SKM-1 (cell line): ENCODE results near the gene FUNDC2.
"Not testable (repeated sequence)": the region's sequence is repeated elsewhere in the genome, so short reads cannot be mapped to it uniquely, and the experiment has no call there.

ENCODE experiments used
- DNase-seq: peaks from one replicate; lab custom pipeline; 2025; ENCODE audit not compliant: unreplicated experiment; lab: John Stamatoyannopoulos, UW

The FUNDC2 gene

GRCh38 chrX:155026727-155027508 is at the start of gene FUNDC2:
FUNDC2 (plus strand) TSS chrX:155026844; CDS start chrX:155026939, 95 bp downstream.
- DNase-seq: peak; percentile 55

GRCh38 chrX:154979629-154980028 is 47.0 kb upstream of the FUNDC2 start:
- peak; percentile 22 for DNase-seq

DNA sequence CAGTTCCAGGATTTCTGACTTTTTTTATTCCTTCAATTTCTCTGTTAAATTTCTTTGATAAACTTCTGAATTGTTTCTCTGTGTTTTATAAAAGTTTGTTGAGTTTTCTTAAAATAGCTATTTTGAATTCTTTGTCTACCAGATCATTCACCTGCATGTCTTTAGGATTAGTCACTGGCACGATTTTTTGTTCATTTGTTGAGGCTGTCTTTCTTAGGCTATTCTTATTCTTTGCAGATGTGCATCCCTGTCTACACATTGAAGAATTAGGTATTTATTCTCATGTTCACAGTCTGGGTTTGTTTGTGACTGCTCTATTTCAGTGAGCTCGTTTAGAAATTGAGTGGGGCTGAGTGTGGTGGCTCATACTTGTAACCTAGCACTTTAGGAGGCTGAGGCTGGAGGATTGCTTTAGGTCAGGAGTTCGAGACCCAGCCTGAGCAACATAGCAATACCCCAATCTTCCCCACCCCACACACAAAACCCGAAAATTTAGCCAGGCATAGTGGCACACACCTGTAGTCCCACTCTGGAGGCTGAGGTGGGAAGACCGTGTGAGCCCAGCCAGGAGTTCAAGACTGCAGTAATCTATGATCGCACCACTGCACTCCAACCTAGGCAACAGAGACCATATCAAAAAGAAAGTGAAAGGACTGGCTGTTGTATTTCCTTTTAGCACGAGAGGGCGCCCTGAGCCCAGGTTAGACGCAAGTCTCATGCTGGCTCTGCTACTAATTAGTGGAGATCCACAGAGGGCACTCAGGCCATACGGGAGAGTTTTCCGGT is 46.1 kb upstream of the FUNDC2 start:
- peak; percentile 4 for DNase-seq

GRCh38 chrX:154981116-154981411 is 45.6 kb upstream of the FUNDC2 start:
- no peak for DNase-seq

GRCh38 chrX:154986826-154987575 is 39.6 kb upstream of the FUNDC2 start:
- no peak for DNase-seq

- DNase-seq: no peak
Measured at GRCh38 chrX:154987940-154988339, 38.7 kb upstream of the FUNDC2 start.

GRCh38 chrX:154988719-154989118 is 37.9 kb upstream of the FUNDC2 start:
- DNase-seq: no peak

DNA sequence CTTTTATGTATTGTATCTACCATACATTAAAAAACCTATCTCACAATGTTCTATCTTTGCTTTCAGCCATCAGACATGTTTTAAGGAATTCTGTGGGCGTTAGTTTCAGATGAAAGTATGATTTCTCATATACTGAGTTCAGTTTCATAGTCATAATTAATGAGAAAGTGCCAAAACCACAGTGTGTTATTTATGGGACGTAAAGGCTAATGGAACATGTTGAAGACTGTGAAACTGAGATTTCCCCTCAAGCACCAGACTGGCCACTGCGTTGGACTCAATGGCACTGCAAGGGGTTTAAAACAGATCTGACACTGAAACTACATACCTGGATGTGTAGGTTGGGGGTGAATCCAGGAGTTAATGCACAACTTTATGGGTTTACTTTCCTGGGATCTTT is 36.1 kb upstream of the FUNDC2 start:
- DNase-seq: no peak

DNA sequence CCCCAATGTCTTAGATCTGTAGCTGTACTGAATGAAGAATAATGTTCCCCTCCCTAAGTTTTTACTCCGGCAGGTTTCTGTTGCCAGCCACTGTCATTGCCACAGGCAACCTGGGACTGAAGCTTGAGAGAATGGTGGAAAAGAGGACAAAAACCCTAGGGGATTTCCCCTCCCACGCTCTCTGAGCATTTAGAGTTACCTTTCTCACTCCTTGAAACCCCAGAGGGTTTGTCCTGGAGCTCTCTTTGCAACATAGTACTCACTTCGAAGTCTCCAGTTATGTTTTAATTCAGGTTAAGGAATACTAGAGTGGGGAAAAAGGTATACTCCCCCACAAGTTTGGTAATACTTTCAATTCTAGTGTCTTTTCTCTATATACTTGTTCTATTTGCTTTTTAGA is 35.6 kb upstream of the FUNDC2 start:
- DNase-seq: no peak

GRCh38 chrX:154991476-154991875 is 35.2 kb upstream of the FUNDC2 start:
- no peak for DNase-seq

GRCh38 chrX:154998204-154998880 is 28.3 kb upstream of the FUNDC2 start:
- no peak for DNase-seq

GRCh38 chrX:155000841-155001240 is 25.8 kb upstream of the FUNDC2 start:
- no peak for DNase-seq

GRCh38 chrX:155001873-155002272 is 24.8 kb upstream of the FUNDC2 start:
- DNase-seq: no peak

DNA sequence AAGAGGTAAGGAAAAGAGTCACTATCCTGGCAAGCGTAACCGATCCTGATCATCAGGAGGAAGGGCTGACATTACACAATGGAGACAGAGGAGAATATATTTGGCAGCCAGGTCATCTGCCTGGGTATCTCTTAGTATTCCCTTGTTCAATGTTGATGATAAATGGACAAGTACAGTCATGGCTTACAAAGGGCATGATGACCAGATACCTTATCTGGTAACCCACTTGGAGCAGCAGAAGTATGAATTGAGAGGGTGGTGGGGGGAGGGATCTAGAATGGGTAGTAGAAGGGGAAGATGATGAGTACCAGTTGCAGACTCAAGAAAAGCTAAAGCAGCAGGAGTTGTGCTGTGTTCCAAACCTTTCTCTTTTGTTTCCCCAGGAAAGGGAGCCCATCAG is 21.5 kb upstream of the FUNDC2 start:
- no peak for DNase-seq

GRCh38 chrX:155006379-155006778 is 20.3 kb upstream of the FUNDC2 start:
- DNase-seq: not testable (repeated sequence)

DNA sequence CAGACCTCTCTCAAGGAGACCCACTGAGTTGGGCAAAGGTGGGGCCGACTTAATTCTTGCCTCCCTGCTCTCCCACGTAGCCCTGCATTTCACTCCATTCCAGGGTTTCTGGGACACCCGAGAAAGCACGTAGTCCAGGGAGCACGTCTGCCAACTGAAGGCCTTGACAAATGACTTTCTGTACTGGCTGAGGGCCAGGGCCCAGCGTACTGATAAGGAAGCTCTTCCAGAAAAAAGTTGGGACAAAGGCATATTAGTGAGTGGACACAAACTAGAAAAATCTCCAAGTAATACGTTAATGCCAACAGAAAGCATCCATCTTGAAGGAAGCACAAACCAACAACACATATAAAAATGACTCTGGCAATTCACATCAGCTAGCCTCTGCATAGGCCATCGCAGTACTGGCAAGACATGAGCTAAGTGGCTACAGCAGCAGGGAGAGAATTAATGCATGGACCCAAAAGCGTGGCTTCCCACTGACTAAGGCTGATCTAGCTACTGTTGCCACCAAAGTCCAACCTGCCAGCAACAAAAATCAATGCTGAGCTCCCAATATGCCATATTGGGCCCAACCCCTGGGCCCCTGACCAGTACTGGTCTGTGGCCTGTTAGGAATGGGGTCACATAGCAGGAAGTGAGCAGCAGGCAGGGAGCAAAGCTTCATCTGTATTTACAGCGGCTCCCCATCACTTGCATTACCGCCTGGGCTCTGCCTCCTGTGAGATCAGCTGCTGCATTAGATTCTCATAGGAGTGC is 19.6 kb upstream of the FUNDC2 start:
- DNase-seq: not testable (repeated sequence)

DNA sequence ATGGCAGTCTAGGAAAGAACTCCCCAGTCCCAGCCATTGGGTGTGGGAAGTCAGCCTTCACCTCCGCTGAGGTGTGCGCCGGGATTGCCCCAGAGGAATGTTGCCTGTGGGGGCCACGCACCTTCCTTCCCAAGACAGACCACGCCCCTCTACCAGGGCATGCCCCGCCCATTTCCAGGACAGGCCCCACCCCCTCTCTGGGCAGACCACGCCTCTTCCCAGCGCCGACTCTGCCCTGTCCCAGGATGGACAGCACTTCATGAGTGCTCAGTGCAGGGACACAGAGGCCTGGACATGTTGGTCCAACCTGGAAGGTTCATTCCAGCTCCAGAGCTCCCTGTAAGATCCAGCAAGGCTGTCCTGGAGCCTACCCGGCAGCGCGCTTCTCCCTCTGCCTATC is 18.1 kb upstream of the FUNDC2 start:
- not testable (repeated sequence) for DNase-seq

GRCh38 chrX:155009994-155010472 is 16.6 kb upstream of the FUNDC2 start:
- no peak for DNase-seq

DNA sequence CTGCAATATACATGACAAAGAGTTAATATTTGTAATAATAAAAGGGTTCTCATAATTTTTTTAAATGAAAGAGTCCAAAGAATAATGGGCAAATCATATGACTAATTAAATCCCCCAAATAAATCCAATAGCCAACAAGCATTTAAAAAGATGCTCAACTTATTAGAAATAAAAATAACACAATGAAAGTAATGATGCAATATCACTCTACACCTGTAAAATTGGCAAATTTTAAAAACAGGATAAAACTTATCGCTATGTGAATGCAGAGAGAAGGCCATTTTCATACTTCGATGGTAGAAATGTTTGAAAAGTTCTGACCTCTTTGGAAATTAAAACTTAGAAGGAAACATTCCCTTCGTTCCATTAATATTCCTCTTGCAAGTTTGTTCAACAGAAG is 6.1 kb upstream of the FUNDC2 start:
- DNase-seq: no peak

- no peak for DNase-seq
Measured at GRCh38 chrX:155022585-155022984, 4.1 kb upstream of the FUNDC2 start, which contains the start of gene F8. F8 (minus strand) TSS chrX:155022723; CDS start chrX:155022552, 171 bp downstream.
